Anterior cingulate cortex (tissue), 58 donors: ENCODE data around the gene RANBP2.

ENCODE experiments used
- DNase-seq, 58 donors: peaks; one replicate each; lab custom pipeline; 2025; lab: John Stamatoyannopoulos, UW

Gene RANBP2

DNA sequence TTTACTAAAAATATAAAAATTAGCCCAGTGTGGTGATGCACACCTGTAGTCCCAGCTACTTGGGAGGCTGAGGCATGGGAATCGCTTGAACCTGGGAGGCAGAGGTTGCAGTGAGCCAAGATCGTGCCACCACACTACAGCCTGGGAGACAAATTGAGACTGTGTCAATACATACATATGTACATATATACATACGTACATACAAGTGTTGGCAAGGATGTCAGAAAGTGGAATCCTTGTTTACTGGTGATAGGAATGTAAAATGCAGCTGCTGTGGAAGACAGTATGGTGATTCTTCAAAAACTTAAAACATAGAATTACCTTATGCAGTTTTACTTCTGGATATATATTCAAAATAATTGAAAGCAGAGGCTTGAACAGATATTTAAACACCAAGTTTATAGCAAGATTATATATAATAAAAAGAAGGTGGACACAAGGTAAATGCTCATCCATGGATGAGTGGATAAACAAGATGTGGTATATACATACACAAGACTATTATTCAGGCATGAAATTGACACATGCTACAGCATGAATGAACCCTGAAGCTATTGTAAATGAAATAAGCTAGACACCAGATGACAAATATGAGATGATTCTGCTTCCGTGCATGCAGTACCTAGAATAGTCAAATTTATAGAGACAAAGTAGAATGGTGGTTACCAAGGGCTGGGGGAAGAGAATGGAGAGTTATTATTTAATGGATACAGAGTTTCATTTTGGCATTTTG, 110.5 kb downstream of the RANBP2 start:
- DNase-seq, result no peak

DNA sequence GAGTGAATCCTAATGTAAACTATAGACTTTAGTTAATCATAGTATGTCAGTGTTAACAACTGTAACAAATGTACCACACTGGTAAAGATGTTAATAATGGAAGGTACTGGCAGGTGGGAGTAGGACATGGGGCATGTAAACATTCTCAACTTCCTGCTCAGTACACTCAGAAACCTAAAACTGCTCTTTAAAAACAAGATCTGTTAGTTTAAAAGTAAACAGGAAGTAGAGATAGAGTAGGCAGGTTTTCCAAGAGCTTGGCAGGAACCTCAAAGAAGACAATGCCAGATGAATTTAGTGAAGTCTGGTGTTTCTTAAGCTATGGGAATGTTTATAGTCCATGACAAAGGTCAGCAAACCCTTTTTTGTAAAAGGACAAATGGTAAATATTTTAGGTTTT, 113.9 kb downstream of the RANBP2 start:
- no peak for DNase-seq

DNA sequence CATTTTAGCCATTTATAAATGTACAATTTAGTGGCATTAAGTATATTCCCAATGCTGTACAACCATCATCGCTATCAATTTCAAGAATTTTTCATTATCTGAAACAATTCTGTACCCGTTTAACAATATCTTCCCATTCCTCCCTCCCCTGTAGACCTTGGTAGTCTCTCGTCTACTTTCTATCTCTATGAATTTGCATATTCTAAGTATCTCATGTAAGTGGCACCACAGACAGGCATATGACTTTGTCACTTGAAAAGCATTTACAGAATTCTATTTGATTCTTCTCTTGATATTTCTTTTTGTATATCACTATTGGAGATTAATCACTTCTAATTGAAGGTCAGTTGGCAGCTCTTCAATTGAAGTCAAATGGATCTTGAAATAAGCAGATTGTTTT, 115.3 kb downstream of the RANBP2 start:
- DNase-seq, result no peak

DNA sequence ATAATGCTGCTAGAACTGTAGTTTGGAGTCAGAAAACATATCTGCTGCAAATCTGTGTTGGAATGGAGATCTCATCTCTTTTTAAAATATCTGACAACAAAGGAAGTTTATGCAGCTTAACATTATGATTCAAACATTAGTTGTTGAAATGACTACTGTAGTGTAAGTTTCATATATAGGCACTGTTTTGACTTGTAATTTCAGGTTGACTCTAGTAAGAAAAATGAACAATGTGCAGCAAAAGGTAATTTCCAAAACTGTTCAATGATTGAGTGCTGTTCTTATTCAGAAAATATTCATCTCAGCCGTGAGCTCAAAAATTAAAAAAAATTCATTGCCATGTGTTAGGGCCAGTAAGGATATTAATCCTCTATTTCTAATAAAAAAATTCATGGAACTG, 115.8 kb downstream of the RANBP2 start:
- no peak for DNase-seq
